ENCODE measurements around the gene USP38.
"Not testable (repeated sequence)": the region's sequence is repeated elsewhere in the genome, so short reads cannot be mapped to it uniquely, and the experiment has no call there.

The USP38 gene

DNA sequence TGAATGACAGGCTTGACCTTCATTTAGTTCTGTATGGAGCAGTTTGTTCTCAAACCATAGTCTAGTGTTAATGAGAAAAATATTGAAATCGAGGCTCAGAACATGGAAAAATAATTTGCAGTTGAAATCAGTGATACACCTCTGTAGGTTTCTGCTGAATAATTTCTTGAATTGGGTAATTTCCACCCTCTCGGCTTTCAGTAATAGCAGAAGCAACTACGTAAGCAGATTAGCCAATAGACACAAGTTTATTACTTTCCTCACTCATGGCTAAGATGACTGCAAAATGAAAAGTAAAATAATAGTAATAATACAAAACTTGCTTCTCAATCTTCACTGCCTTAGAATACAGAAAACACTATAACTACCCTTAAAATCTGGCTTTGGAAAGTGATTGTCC is 46.0 kb downstream of the USP38 start:
- H3K36me3 ChIP-seq (ENCODE audit: control insufficient read depth, insufficient read depth, low read length) = no peaks in the 10 kb centered on the region
- H3K27ac ChIP-seq (ENCODE audit: low read depth, low read length) = no peak overlapping the region
- H3K9ac ChIP-seq (ENCODE audit: low read length) = no peak overlapping the region
- no peaks in the 10 kb centered on the region for H3K27me3 ChIP-seq (ENCODE audit: control insufficient read depth, insufficient read depth, low read length)
- no peak overlapping the region for H3K4me3 ChIP-seq (ENCODE audit: low read length)
- H3K4me1 ChIP-seq (ENCODE audit: control insufficient read depth, insufficient read depth, low read length) = no peaks in the 10 kb centered on the region

DNA sequence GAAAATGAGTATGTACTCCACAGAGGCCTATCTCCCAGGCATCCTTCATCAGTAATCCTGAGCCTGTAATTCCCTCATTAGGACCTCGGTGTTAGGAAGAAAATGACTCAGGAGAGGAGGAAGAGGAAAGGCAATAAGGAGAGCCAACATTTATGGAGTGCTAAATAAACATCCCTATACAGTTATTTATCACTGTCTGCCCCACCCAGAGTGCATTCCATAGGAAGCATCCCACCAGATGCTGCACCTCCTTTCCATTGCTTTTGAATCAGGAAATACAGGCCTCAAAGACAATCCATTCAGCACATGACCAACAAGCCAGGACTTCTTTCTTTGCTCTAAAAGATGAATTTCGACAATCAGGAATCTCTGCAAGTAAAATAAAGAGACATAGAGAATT is 47.6 kb downstream of the USP38 start:
- Histone ChIP-seq H3K27ac (ENCODE audit: low read depth, low read length) (no peak overlapping the region), H3K4me1 (ENCODE audit: control insufficient read depth, insufficient read depth, low read length) (no peaks in the 10 kb centered on the region), H3K9ac (ENCODE audit: low read length) (no peak overlapping the region), H3K27me3 (ENCODE audit: control insufficient read depth, insufficient read depth, low read length) (no peaks in the 10 kb centered on the region), H3K36me3 (ENCODE audit: control insufficient read depth, insufficient read depth, low read length) (no peaks in the 10 kb centered on the region), H3K4me3 (ENCODE audit: low read length) (no peak overlapping the region)

DNA sequence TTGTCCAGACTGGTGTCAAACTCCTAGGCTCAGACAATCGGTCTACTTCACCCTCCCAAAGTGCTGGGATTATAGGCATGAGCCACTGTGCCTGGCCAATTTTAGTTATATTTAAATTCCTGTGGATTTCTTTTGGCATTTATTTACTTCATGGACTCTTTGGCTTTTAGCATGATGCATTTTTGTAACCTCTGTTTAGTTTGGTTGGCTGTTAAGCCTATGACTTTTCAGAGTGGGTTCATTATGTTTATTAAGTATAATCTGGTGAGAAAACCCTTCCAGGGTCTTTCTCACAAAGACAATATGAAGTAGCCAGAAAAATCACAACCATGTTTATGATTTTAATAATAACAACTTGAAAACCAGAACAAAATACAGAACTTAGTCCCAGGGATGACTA is 49.4 kb downstream of the USP38 start:
- H3K27me3 ChIP-seq (ENCODE audit: control insufficient read depth, insufficient read depth, low read length) = no peaks in the 10 kb centered on the region
- no peak overlapping the region for H3K9ac ChIP-seq (ENCODE audit: low read length)
- no peaks in the 10 kb centered on the region for H3K4me1 ChIP-seq (ENCODE audit: control insufficient read depth, insufficient read depth, low read length)
- H3K36me3 ChIP-seq (ENCODE audit: control insufficient read depth, insufficient read depth, low read length) = no peaks in the 10 kb centered on the region
- H3K27ac ChIP-seq (ENCODE audit: low read depth, low read length) = no peak overlapping the region
- no peak overlapping the region for H3K4me3 ChIP-seq (ENCODE audit: low read length)

DNA sequence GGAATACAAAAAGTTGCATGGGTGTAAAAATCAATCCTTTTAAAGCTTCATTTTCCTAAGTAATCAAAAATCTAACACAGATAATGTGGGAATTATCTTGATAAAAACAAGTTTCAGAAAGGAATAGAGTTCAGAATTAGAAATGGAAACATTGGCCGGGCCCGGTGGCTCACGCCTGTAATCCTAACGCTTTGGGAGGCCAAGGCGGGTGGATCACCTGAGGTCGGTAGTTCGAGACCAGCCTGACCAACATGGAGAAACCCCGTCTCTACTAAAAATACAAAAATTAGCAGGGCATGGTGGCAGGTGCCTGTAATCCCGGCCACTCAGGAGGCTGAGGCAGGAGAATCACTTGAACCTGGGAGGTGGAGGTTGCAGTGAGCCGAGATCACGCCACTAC is 52.5 kb downstream of the USP38 start:
- H3K4me3 ChIP-seq (ENCODE audit: low read length); H3K27ac ChIP-seq (ENCODE audit: low read depth, low read length); H3K27me3 ChIP-seq (ENCODE audit: control insufficient read depth, insufficient read depth, low read length); H3K9ac ChIP-seq (ENCODE audit: low read length); H3K36me3 ChIP-seq (ENCODE audit: control insufficient read depth, insufficient read depth, low read length): not testable (repeated sequence)
- H3K4me1 ChIP-seq (ENCODE audit: control insufficient read depth, insufficient read depth, low read length) = peaks cover 11% of the 10 kb centered on the region

DNA sequence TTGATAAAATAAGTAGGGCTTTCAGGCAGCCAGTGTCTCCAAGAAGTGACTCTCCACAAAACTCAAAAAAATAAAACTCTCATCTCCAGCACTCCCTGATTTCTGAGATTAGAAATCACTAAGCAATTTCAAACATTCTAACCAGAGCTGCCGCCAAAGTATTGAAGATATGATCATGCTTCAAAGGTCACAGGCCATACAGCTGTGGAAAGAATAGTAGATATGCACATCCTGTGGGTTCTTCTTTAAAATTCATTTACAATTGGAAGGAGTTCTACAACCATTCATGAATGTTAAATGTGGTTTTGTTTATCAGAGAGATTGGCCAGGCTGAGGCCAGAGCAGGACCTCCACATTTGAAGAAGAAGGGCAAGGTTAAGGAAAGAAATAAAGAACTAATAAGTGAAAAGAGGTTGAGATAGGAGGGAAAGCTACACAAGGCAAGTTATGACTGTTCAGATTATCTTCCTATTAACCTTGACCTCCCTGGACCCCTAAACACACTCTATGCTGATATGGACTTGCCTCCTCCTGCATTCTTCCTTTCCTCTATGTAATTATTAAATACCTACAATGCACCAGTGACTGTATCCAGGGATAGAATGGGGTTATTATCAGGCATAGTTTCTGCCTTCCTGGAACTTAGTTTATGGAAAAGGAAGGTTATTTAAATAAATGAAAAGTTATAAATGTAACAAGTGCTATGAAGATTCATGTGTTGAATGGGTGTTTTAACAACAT is 56.4 kb downstream of the USP38 start:
- H3K36me3 ChIP-seq (ENCODE audit: control insufficient read depth, insufficient read depth, low read length) = no peaks in the 10 kb centered on the region
- H3K27me3 ChIP-seq (ENCODE audit: control insufficient read depth, insufficient read depth, low read length) = no peaks in the 10 kb centered on the region
- H3K27ac ChIP-seq (ENCODE audit: low read depth, low read length) = no peak overlapping the region
- H3K4me1 ChIP-seq (ENCODE audit: control insufficient read depth, insufficient read depth, low read length) = peaks cover 11% of the 10 kb centered on the region
- no peak overlapping the region for H3K4me3 ChIP-seq (ENCODE audit: low read length)
- no peak overlapping the region for H3K9ac ChIP-seq (ENCODE audit: low read length)

DNA sequence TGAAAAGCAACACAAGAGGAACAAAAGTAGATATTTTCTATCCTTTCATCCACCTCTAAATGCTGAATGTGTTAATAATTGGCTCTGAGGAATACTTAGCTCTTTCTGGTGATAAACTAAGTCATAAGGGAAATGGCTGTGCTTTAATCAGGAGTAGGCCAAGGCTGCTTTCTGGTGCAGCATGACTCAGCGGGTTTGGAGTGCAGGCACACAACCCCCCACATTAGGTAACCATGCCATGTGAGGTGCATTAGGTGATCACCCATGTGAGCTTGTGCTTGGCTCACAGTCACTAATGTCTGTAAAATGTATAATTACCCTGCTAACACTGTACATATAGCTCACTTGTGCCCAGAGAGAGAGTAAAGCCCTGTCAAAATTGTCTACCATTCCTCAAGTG is 57.2 kb downstream of the USP38 start:
- no peaks in the 10 kb centered on the region for H3K27me3 ChIP-seq (ENCODE audit: control insufficient read depth, insufficient read depth, low read length)
- H3K9ac ChIP-seq (ENCODE audit: low read length) = no peak overlapping the region

DNA sequence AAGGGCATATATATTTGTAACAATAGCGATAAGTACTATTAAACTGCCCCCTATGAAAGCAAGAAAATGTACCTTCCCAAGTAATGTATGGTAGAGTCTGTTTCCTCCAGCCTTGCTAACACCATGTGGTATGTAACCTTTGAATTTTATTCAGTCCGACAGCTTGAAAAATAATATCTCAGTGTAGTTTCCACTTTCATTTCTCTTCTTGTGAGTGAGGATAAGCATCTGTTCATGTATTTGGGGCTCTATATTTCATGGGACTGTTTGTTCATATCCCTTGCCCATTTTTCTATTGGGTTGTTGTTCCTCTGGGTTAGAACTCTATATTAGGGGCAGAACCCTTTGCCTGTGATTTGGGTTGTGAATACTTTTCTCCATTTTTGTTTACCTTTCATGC is 58.3 kb downstream of the USP38 start:
- Histone ChIP-seq H3K4me1 (ENCODE audit: control insufficient read depth, insufficient read depth, low read length) (peaks cover 11% of the 10 kb centered on the region), H3K4me3 (ENCODE audit: low read length) (no peak overlapping the region), H3K27ac (ENCODE audit: low read depth, low read length) (no peak overlapping the region), H3K27me3 (ENCODE audit: control insufficient read depth, insufficient read depth, low read length) (no peaks in the 10 kb centered on the region), H3K36me3 (ENCODE audit: control insufficient read depth, insufficient read depth, low read length) (no peaks in the 10 kb centered on the region), H3K9ac (ENCODE audit: low read length) (no peak overlapping the region)

More for the DNA sequence above, 57.2 kb downstream of the USP38 start:
- H3K27ac ChIP-seq (ENCODE audit: low read depth, low read length) = no peak overlapping the region
- peaks cover 11% of the 10 kb centered on the region for H3K4me1 ChIP-seq (ENCODE audit: control insufficient read depth, insufficient read depth, low read length)
- no peak overlapping the region for H3K4me3 ChIP-seq (ENCODE audit: low read length)
- H3K36me3 ChIP-seq (ENCODE audit: control insufficient read depth, insufficient read depth, low read length) = no peaks in the 10 kb centered on the region

DNA sequence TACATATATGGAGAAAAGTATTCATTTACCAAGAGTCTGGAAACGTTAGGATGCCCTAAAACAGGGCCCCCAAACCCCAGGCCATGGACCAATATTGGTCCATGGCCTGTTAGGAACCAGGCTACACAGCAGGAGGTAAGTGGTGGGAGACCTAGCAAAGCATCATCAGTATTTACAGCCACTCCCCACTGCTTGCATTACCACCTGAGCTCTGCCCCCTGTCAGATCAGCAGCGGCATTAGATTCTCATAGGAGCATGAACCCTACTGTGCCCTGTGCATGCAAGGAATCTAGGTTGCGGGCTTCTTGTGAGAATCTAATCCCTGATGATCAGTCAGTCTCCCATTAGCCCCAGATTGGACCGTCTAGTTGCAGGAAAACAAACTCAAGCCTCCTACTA is 62.3 kb downstream of the USP38 start:
- H3K36me3 ChIP-seq (ENCODE audit: control insufficient read depth, insufficient read depth, low read length) = no peaks in the 10 kb centered on the region
- H3K4me3 ChIP-seq (ENCODE audit: low read length) = no peak overlapping the region
- H3K27me3 ChIP-seq (ENCODE audit: control insufficient read depth, insufficient read depth, low read length) = no peaks in the 10 kb centered on the region
- H3K9ac ChIP-seq (ENCODE audit: low read length) = no peak overlapping the region
- H3K4me1 ChIP-seq (ENCODE audit: control insufficient read depth, insufficient read depth, low read length) = peaks cover 5% of the 10 kb centered on the region
- no peak overlapping the region for H3K27ac ChIP-seq (ENCODE audit: low read depth, low read length)

DNA sequence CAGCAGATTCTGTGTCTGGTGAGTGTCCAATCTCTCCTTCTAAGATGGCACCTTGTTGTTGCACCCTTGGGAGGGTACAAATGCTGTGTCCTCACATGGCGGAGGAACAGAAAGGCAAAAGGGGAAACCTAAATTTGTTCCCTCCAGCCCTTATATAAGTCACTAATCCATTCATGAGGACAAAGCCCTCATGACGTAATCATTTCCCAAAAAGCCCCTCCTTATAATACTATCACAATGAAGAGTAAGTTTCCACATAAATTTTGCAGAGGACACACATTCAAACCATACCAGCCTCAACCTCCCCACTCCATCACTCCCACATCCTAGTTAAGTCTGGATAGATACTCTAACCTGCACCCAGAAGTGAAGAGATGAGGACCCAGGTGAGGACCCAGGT is 63.1 kb downstream of the USP38 start:
- no peak overlapping the region for H3K4me3 ChIP-seq (ENCODE audit: low read length)
- no peaks in the 10 kb centered on the region for H3K27me3 ChIP-seq (ENCODE audit: control insufficient read depth, insufficient read depth, low read length)
- H3K36me3 ChIP-seq (ENCODE audit: control insufficient read depth, insufficient read depth, low read length) = no peaks in the 10 kb centered on the region
- peaks cover 5% of the 10 kb centered on the region for H3K4me1 ChIP-seq (ENCODE audit: control insufficient read depth, insufficient read depth, low read length)
- no peak overlapping the region for H3K9ac ChIP-seq (ENCODE audit: low read length)
- no peak overlapping the region for H3K27ac ChIP-seq (ENCODE audit: low read depth, low read length)

DNA sequence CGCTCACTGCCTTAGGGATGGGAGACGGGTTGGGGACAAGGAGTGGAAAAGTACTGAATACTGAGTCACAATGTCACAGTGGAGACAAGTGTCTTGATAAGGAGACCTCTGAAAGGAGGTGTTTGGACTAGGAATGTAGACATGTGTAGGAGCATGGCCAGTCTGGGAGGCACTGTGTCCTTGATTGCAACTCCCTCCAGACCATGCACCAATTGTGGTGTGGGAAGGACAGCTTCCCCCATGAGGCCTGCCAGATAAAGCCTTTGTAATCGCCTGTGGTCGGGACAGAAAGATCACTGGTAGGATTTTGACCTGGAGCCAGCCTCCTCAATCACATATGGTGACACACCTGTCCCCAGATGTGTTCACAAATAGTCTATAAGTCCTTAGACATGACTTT is 64.1 kb downstream of the USP38 start:
- Histone ChIP-seq H3K4me3 (ENCODE audit: low read length) (no peak overlapping the region), H3K36me3 (ENCODE audit: control insufficient read depth, insufficient read depth, low read length) (no peaks in the 10 kb centered on the region), H3K4me1 (ENCODE audit: control insufficient read depth, insufficient read depth, low read length) (peaks cover 5% of the 10 kb centered on the region), H3K27ac (ENCODE audit: low read depth, low read length) (no peak overlapping the region), H3K27me3 (ENCODE audit: control insufficient read depth, insufficient read depth, low read length) (no peaks in the 10 kb centered on the region), H3K9ac (ENCODE audit: low read length) (no peak overlapping the region)

DNA sequence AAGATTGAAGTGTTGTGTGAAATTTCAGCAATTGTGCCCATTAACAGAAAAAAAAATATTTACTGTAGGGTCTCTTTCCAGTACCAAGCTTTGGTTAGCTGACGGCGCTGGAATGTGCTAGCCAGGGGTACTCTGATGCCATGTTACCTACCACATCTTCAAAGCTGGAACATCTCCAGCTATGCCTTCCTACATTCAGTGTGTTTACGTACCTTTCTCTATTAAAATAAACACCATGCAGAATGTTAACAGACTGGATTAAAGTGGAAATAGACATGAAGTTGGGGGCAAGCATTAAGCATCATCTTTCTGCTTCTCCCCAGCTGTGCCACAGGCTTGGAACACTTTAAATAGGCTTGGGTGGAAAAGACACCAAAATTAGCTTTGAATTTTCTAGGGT is 65.9 kb downstream of the USP38 start:
- H3K27me3 ChIP-seq (ENCODE audit: control insufficient read depth, insufficient read depth, low read length) = no peaks in the 10 kb centered on the region
- no peaks in the 10 kb centered on the region for H3K36me3 ChIP-seq (ENCODE audit: control insufficient read depth, insufficient read depth, low read length)
- no peak overlapping the region for H3K9ac ChIP-seq (ENCODE audit: low read length)
- H3K27ac ChIP-seq (ENCODE audit: low read depth, low read length) = no peak overlapping the region
- H3K4me3 ChIP-seq (ENCODE audit: low read length) = no peak overlapping the region
- peaks cover 5% of the 10 kb centered on the region for H3K4me1 ChIP-seq (ENCODE audit: control insufficient read depth, insufficient read depth, low read length)

DNA sequence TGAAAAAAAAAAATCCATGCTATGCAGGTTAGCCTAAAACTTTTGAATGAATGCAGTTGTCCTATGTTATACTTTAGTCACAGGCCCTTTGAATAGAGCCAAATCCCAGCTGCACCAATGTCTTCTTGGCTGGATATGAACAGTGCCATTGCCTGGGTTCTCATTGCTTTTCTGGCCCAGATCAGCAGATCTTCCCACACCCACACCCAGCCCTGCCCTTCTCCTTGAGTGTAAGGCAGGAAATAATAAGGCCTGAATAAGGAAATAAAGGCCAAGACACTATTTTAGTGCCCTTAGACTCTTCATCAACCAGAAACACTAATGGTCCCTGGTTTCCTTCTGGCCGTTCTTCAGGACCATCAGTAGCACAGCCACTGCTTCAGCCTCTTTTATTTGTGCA is 66.6 kb downstream of the USP38 start:
- H3K36me3 ChIP-seq (ENCODE audit: control insufficient read depth, insufficient read depth, low read length) = no peaks in the 10 kb centered on the region
- H3K27ac ChIP-seq (ENCODE audit: low read depth, low read length) = no peak overlapping the region
- peaks cover 5% of the 10 kb centered on the region for H3K4me1 ChIP-seq (ENCODE audit: control insufficient read depth, insufficient read depth, low read length)
- no peak overlapping the region for H3K9ac ChIP-seq (ENCODE audit: low read length)
- no peaks in the 10 kb centered on the region for H3K27me3 ChIP-seq (ENCODE audit: control insufficient read depth, insufficient read depth, low read length)
- H3K4me3 ChIP-seq (ENCODE audit: low read length) = no peak overlapping the region

DNA sequence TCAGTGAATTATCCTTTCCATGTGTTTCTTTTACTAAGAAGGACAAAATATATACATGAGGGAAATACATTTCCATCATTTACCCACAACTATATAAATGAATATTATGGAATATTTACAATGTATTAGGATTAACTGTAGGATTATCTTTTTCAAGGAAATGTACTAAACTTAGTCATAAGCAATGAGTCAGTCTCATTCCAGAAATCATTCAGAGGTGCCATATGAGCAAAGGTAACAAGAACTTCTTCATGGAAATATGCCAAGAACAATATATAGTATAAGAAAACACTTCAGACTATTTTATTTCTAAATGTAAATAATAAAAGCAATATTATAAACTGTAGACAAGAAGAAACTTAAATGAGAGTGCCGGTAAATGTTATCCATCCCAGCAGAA is 67.1 kb downstream of the USP38 start:
- Histone ChIP-seq H3K27ac (ENCODE audit: low read depth, low read length) (no peak overlapping the region), H3K4me1 (ENCODE audit: control insufficient read depth, insufficient read depth, low read length) (peaks cover 5% of the 10 kb centered on the region), H3K9ac (ENCODE audit: low read length) (no peak overlapping the region), H3K27me3 (ENCODE audit: control insufficient read depth, insufficient read depth, low read length) (no peaks in the 10 kb centered on the region), H3K36me3 (ENCODE audit: control insufficient read depth, insufficient read depth, low read length) (no peaks in the 10 kb centered on the region), H3K4me3 (ENCODE audit: low read length) (no peak overlapping the region)

All from rectal smooth muscle tissue (tissue), 1 donor.